GM19193 (cell line): Measurements from ENCODE around the gene COPS7B.

ENCODE experiments used
- POLR2A ChIP-seq: IDR thresholded peaks from 4 replicates; pipeline ENCODE4 v1.6.1; 2011; ENCODE audit not compliant: insufficient read depth, insufficient read length; ENCODE audit errors: extremely low read depth

The COPS7B gene

GRCh38 chr2:231819447-231820042 is 33.3 kb downstream of the COPS7B start:
- no peak for TF ChIP-seq POLR2A

- TF ChIP-seq POLR2A = no peak
These were observed 34.6 kb downstream of the COPS7B start for GRCh38 chr2:231820786-231821303.

GRCh38 chr2:231821908-231822307 is 35.7 kb downstream of the COPS7B start:
- no peak for TF ChIP-seq POLR2A

- TF ChIP-seq POLR2A = no peak
These were observed 66.9 kb downstream of the COPS7B start for GRCh38 chr2:231853105-231853504.

GRCh38 chr2:231854616-231855125 is 68.4 kb downstream of the COPS7B start:
- TF ChIP-seq POLR2A = no peak

- TF ChIP-seq POLR2A = no peak
These were observed 70.7 kb downstream of the COPS7B start for GRCh38 chr2:231856959-231857358.
